Astrocyte (in vitro differentiated cells and primary cell): Measurements from ENCODE around the gene IPPK. TPM values are rescaled to one million over a fixed set of nuclear protein-coding genes. Genes with fewer than 3 reads are reported as not detected.

Experiments used
- DNase-seq: peaks from one replicate; pipeline ENCODE4 v3.0.0-alpha.2; 2010; ENCODE audit warnings: low read depth
- FAIRE-seq: peaks from 2 replicates; lab custom pipeline; 2011; peaks lifted over from hg19 to GRCh38; lab: Jason Lieb, UNC
- H2AFZ ChIP-seq: 2 replicates; pipeline ENCODE4 v1.6.0; 2012; ENCODE audit warnings: low read depth, low read length, inconsistent platforms
- H3K27ac ChIP-seq: 2 replicates; pipeline ENCODE4 v1.5.1; 2011; ENCODE audit warnings: low read depth, low read length, inconsistent platforms
- H3K27me3 ChIP-seq: 2 replicates; pipeline ENCODE4 v1.6.0; 2011; ENCODE audit warnings: low read length, inconsistent platforms; ENCODE audit not compliant: insufficient read depth
- H3K36me3 ChIP-seq: 2 replicates; pipeline ENCODE4 v1.5.1; 2011; ENCODE audit warnings: low read length, inconsistent platforms; ENCODE audit not compliant: insufficient read depth
- H3K4me1 ChIP-seq: 2 replicates; pipeline ENCODE4 v1.5.1; 2011; ENCODE audit warnings: low read length, inconsistent platforms; ENCODE audit not compliant: insufficient read depth
- H3K4me2 ChIP-seq: 2 replicates; pipeline ENCODE4 v1.6.0; 2012; ENCODE audit warnings: low read length, inconsistent platforms
- H3K4me3 ChIP-seq: 2 replicates; pipeline ENCODE4 v1.5.1; 2011; ENCODE audit warnings: low read depth, mild to moderate bottlenecking, low read length, inconsistent platforms; ENCODE audit not compliant: insufficient read depth
- H3K79me2 ChIP-seq: 2 replicates; pipeline ENCODE4 v1.6.0; 2012; ENCODE audit warnings: mild to moderate bottlenecking, low read length, inconsistent platforms; ENCODE audit not compliant: insufficient read depth
- H3K9ac ChIP-seq: 2 replicates; pipeline ENCODE4 v1.6.0; 2012; ENCODE audit warnings: mild to moderate bottlenecking, low read length, inconsistent platforms
- H3K9me3 ChIP-seq: 2 replicates; pipeline ENCODE4 v1.5.1; 2012; ENCODE audit warnings: low read depth, mild to moderate bottlenecking, low read length, inconsistent platforms; ENCODE audit not compliant: insufficient read depth
- H4K20me1 ChIP-seq: 2 replicates; pipeline ENCODE4 v1.6.0; 2012; ENCODE audit warnings: low read length, inconsistent platforms; ENCODE audit not compliant: insufficient read depth
- H3K27ac Mint-ChIP-seq: one replicate; pipeline ENCODE4 v1.8.0; 2021; ENCODE audit warnings: mild to moderate bottlenecking, mixed read lengths; ENCODE audit not compliant: unreplicated experiment
- H3K27me3 Mint-ChIP-seq: one replicate; pipeline ENCODE4 v1.8.0; 2021; ENCODE audit warnings: low read depth, mixed read lengths; ENCODE audit not compliant: unreplicated experiment
- H3K36me3 Mint-ChIP-seq: one replicate; pipeline ENCODE4 v1.8.0; 2021; ENCODE audit warnings: low read depth, mixed read lengths; ENCODE audit not compliant: unreplicated experiment
- H3K4me1 Mint-ChIP-seq: one replicate; pipeline ENCODE4 v1.8.0; 2021; ENCODE audit warnings: low read depth, mixed read lengths; ENCODE audit not compliant: unreplicated experiment
- H3K4me3 Mint-ChIP-seq: one replicate; pipeline ENCODE4 v1.8.0; 2021; ENCODE audit warnings: mild to moderate bottlenecking, moderate library complexity, mixed read lengths; ENCODE audit not compliant: unreplicated experiment
- H3K9me3 Mint-ChIP-seq: one replicate; pipeline ENCODE4 v1.8.0; 2021; ENCODE audit warnings: mild to moderate bottlenecking, mixed read lengths; ENCODE audit not compliant: unreplicated experiment
- EZH2 ChIP-seq: IDR thresholded peaks from 2 replicates; pipeline ENCODE4 v1.6.1; 2012; ENCODE audit warnings: mild to moderate bottlenecking, low read length, inconsistent platforms; ENCODE audit not compliant: insufficient read depth
- total RNA-seq: library from RNA; stranded (reverse); gene quantifications from 2 replicates; pipeline ENCODE4 v1.2.1, GENCODE V29; 2021
- TF ChIP-seq, protein P1 (sequence below): IDR thresholded peaks from 2 replicates; pipeline ENCODE4 v1.5.1; 2011; ENCODE audit warnings: low read depth, mild to moderate bottlenecking, inconsistent platforms, low read length, moderate library complexity; ENCODE audit not compliant: insufficient read depth

The IPPK gene
- total RNA-seq, 1 donor from 2014 or later = 14.1 TPM

DNA sequence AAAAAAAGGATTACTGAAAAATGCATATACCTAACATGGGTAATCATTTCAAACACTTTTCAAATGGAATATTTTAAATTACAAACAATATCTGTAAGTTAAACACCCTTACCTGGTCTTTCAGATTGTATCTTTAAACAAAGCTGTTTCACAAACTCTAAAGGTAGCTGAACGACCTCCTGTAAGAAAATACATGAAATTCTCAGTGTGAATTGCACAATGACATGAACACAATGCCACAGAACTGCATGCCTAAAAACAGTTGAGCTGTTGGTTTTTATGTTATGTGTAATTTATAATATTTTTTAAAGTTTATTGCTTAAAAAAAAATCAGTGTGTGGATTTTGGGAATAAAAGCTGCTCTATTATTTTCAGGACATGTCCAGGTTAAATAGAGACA lies 17.5 kb downstream of the IPPK start:
- Histone ChIP-seq H3K9me3 (no peaks in the 10 kb centered on the region), H3K36me3 (peaks cover 13% of the 10 kb centered on the region), H4K20me1 (peaks cover 51% of the 10 kb centered on the region), H3K4me1 (peaks cover 10% of the 10 kb centered on the region), H3K27me3 (no peaks in the 10 kb centered on the region), H3K79me2 (peaks cover 27% of the 10 kb centered on the region), H3K4me2 (no peak overlapping the region), H3K27ac (no peak overlapping the region), H3K4me3 (no peak overlapping the region), H3K9ac (no peak overlapping the region), H2AFZ (no peak overlapping the region)
- H3K27me3 Mint-ChIP-seq = no peaks in the 10 kb centered on the region
- peaks cover 38% of the 10 kb centered on the region for H3K36me3 Mint-ChIP-seq
- no peak for TF ChIP-seq EZH2
- TF ChIP-seq, protein P1, sequence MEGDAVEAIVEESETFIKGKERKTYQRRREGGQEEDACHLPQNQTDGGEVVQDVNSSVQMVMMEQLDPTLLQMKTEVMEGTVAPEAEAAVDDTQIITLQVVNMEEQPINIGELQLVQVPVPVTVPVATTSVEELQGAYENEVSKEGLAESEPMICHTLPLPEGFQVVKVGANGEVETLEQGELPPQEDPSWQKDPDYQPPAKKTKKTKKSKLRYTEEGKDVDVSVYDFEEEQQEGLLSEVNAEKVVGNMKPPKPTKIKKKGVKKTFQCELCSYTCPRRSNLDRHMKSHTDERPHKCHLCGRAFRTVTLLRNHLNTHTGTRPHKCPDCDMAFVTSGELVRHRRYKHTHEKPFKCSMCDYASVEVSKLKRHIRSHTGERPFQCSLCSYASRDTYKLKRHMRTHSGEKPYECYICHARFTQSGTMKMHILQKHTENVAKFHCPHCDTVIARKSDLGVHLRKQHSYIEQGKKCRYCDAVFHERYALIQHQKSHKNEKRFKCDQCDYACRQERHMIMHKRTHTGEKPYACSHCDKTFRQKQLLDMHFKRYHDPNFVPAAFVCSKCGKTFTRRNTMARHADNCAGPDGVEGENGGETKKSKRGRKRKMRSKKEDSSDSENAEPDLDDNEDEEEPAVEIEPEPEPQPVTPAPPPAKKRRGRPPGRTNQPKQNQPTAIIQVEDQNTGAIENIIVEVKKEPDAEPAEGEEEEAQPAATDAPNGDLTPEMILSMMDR = no peak
- no peak for DNase-seq
- no peak overlapping the region for H3K4me3 Mint-ChIP-seq
- H3K4me1 Mint-ChIP-seq = peaks cover 2% of the 10 kb centered on the region
- no peaks in the 10 kb centered on the region for H3K9me3 Mint-ChIP-seq
- no peak overlapping the region for H3K27ac Mint-ChIP-seq
- no peak for FAIRE-seq

DNA sequence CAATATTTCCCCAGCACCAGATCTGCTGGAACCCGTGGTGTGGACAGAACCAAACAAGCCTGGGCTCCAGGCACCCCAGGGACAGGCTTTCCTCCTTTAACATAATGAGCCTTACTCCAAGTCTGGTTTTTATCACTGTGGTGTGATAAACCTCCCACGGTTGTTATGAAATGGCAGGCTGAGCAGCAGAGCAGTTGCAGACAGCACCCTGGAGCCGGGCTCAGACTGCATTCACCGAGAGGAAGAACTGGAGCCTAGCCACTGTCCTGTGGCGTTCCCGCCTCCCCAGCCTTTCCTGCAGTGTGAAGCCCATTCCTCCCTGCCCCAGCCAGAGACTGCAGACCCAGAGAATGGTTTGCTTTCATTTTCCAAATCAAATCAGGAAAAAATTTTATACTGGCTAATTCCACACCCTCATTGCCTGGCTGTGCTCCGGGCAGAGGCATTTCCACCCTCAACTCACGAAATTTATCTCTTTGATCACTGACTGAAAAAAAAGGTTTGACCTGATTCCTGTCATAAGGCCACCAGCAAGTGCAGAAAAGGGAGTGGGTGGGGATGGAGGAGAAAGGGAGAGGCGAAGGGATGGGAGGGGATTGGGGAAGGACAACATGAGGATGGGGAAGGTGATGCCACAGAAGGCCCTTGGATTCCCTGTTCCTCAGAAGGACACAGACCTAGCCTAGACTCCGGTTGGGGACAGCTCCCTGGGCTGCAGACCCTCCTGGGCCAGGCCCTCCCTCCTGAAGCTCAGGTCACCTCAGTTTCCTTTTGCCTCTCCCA lies 18.9 kb downstream of the IPPK start:
- H3K79me2 ChIP-seq = peaks cover 24% of the 10 kb centered on the region

More for the DNA sequence above, 18.9 kb downstream of the IPPK start:
- H2AFZ ChIP-seq = no peak overlapping the region
- peaks cover 10% of the 10 kb centered on the region for H3K4me1 ChIP-seq
- no peaks in the 10 kb centered on the region for H3K9me3 Mint-ChIP-seq
- H3K4me3 Mint-ChIP-seq = no peak overlapping the region
- no peaks in the 10 kb centered on the region for H3K9me3 ChIP-seq
- H3K36me3 ChIP-seq = peaks cover 17% of the 10 kb centered on the region
- H3K27me3 ChIP-seq = no peaks in the 10 kb centered on the region
- H3K9ac ChIP-seq = no peak overlapping the region
- peaks cover 45% of the 10 kb centered on the region for H3K36me3 Mint-ChIP-seq
- H3K27ac ChIP-seq = no peak overlapping the region
- FAIRE-seq (no peak), DNase-seq (peak; percentile 75)
- no peak overlapping the region for H3K4me2 ChIP-seq
- peaks cover 42% of the 10 kb centered on the region for H4K20me1 ChIP-seq
- H3K27me3 Mint-ChIP-seq = no peaks in the 10 kb centered on the region
- peaks cover 2% of the 10 kb centered on the region for H3K4me1 Mint-ChIP-seq
- no peak overlapping the region for H3K27ac Mint-ChIP-seq
- H3K4me3 ChIP-seq = no peak overlapping the region
- no peak for TF ChIP-seq EZH2
- TF ChIP-seq, protein P1 = no peak
